Calu3 (cell line): Measurements from ENCODE around the gene SUPT16H. TPM values are rescaled to one million over a fixed set of nuclear protein-coding genes. Genes with fewer than 3 reads are reported as not detected.

Source experiments
- BruUV-seq: library from RNA; stranded (reverse); fragments of 400-500 nt; replicated peaks from 2 replicates; lab custom pipeline; 2021; lab: Mats Ljungman, UMichigan
- CTCF ChIA-PET: fragments of 300-600 bp; sonication (Branson Sonifier 250); formaldehyde crosslinking; loops from one replicate; lab custom pipeline; 2022; ENCODE audit warnings: antibody characterized with exemption; lab: Charles Lee
- DNase-seq: peaks from one replicate; pipeline ENCODE4 v3.0.0; 2022
- H3K27ac Mint-ChIP-seq: one replicate; pipeline ENCODE4 v1.8.0; 2022; ENCODE audit warnings: mixed read lengths; ENCODE audit not compliant: unreplicated experiment
- H3K27me3 Mint-ChIP-seq: one replicate; pipeline ENCODE4 v1.8.0; 2022; ENCODE audit warnings: mixed read lengths; ENCODE audit not compliant: unreplicated experiment
- H3K36me3 Mint-ChIP-seq: one replicate; pipeline ENCODE4 v1.8.0; 2022; ENCODE audit warnings: mild to moderate bottlenecking, moderate library complexity, mixed read lengths; ENCODE audit not compliant: insufficient read depth, unreplicated experiment
- H3K4me1 Mint-ChIP-seq: one replicate; pipeline ENCODE4 v1.8.0; 2022; ENCODE audit warnings: mild to moderate bottlenecking, low read depth, mixed read lengths; ENCODE audit not compliant: unreplicated experiment
- H3K4me3 Mint-ChIP-seq: one replicate; pipeline ENCODE4 v1.8.0; 2022; ENCODE audit warnings: mild to moderate bottlenecking, low read depth, moderate library complexity, mixed read lengths; ENCODE audit not compliant: unreplicated experiment
- H3K9me3 Mint-ChIP-seq: one replicate; pipeline ENCODE4 v1.8.0; 2022; ENCODE audit warnings: low read depth, mixed read lengths; ENCODE audit not compliant: unreplicated experiment
- intact Hi-C: fragments of 100-400 bp; cut with micrococcal nuclease; formaldehyde crosslinking; loops from one replicate; pipeline ENCODE4 v1.10.0; 2022; ENCODE audit not compliant: unreplicated experiment
- total RNA-seq: library from RNA; stranded (reverse); gene quantifications from 2 replicates; pipeline ENCODE4 v1.2.3, GENCODE V29; 2022
- TF ChIP-seq, protein P1 (sequence below): fragments of 200-600 bp; IDR thresholded peaks from one replicate; pipeline ENCODE4 v1.8.0; 2022; ENCODE audit warnings: antibody characterized with exemption; ENCODE audit not compliant: unreplicated experiment

Gene SUPT16H
- total RNA-seq, 1 experiment from 2014 or later = 81.9 TPM

DNA sequence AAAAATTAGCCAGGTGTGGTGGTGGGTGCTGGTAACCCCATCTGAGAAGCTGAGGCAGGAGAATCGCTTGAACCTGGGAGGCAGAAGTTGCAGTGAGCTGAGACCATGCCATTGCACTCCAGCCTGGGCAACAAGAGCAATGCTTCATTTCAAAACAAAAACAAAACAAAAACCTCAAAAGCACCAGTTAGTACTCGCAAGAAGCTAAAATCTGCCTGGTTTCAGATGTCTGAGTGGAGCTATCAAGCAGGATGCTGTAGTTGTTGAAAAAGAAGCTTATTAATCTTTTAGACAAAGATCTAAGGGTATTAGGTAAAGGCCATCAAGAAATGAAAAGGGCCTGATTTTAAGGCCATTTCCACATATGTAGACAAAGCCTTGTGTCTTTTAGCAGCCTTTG lies 50.9 kb downstream of the SUPT16H start:
- TF ChIP-seq, protein P1, sequence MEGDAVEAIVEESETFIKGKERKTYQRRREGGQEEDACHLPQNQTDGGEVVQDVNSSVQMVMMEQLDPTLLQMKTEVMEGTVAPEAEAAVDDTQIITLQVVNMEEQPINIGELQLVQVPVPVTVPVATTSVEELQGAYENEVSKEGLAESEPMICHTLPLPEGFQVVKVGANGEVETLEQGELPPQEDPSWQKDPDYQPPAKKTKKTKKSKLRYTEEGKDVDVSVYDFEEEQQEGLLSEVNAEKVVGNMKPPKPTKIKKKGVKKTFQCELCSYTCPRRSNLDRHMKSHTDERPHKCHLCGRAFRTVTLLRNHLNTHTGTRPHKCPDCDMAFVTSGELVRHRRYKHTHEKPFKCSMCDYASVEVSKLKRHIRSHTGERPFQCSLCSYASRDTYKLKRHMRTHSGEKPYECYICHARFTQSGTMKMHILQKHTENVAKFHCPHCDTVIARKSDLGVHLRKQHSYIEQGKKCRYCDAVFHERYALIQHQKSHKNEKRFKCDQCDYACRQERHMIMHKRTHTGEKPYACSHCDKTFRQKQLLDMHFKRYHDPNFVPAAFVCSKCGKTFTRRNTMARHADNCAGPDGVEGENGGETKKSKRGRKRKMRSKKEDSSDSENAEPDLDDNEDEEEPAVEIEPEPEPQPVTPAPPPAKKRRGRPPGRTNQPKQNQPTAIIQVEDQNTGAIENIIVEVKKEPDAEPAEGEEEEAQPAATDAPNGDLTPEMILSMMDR = no peak
- no peak for DNase-seq
- no peaks in the 10 kb centered on the region for H3K9me3 Mint-ChIP-seq

DNA sequence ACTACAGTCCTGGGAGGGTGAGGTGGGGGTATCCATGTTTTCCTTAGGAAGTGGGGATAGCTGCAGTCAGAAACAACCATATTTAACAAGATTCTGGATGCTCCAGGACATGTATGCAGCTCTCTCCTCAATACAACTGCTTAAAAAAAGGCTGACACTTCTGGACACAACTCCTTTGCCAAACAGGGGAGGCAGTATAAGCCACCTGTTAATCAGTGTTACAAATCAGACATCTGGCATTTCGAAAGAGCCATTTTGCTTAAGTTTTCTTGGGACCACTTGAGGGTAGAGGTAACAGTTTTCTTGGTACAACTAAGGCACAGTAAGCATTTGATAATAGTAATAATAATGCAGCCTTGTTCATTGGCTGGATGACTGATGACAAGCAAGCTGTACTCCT lies 56.8 kb downstream of the SUPT16H start:
- Mint-ChIP-seq H3K27ac (no peak overlapping the region), H3K9me3 (no peaks in the 10 kb centered on the region), H3K36me3 (no peaks in the 10 kb centered on the region), H3K27me3 (peaks cover 48% of the 10 kb centered on the region), H3K4me1 (no peaks in the 10 kb centered on the region), H3K4me3 (no peak overlapping the region)
- TF ChIP-seq, protein P1 = no peak
- intact Hi-C loops = no loop called here
- no TSS peak for BruUV-seq
- no peak for DNase-seq
- CTCF ChIA-PET = no interaction called here

More for the DNA sequence above, 50.9 kb downstream of the SUPT16H start:
- intact Hi-C loops = no loop called here
- CTCF ChIA-PET = no interaction called here
- peaks cover 13% of the 10 kb centered on the region for H3K27me3 Mint-ChIP-seq
- BruUV-seq = no TSS peak
- H3K4me3 Mint-ChIP-seq = no peak overlapping the region
- H3K36me3 Mint-ChIP-seq = no peaks in the 10 kb centered on the region
- H3K27ac Mint-ChIP-seq = no peak overlapping the region
- no peaks in the 10 kb centered on the region for H3K4me1 Mint-ChIP-seq

DNA sequence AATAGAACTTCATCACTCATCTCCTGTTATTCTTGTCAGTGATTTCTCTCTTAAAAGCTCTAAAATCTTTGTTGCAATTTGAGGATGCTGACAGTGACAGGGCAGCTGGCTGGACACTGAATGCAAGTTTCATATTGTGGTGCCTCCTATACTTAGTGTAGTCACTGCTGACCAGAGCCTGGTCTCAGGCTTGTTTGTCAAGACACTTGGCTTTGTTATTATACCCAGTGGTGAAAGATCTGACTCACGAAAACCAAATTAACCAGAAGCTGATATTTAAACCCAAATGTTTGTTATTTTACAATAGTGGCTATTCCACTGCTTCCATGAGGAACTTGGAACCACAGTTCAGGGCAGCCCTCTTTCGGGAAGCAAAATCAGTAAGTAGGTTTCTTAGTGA lies 61.1 kb downstream of the SUPT16H start:
- TF ChIP-seq, protein P1 = no peak
- CTCF ChIA-PET = no interaction called here
- BruUV-seq = no TSS peak
- intact Hi-C loops = no loop called here
- no peaks in the 10 kb centered on the region for H3K4me1 Mint-ChIP-seq
- no peak overlapping the region for H3K27ac Mint-ChIP-seq
- no peaks in the 10 kb centered on the region for H3K36me3 Mint-ChIP-seq
- peaks cover 58% of the 10 kb centered on the region for H3K27me3 Mint-ChIP-seq
- no peak for DNase-seq
- no peak overlapping the region for H3K4me3 Mint-ChIP-seq
- no peaks in the 10 kb centered on the region for H3K9me3 Mint-ChIP-seq

DNA sequence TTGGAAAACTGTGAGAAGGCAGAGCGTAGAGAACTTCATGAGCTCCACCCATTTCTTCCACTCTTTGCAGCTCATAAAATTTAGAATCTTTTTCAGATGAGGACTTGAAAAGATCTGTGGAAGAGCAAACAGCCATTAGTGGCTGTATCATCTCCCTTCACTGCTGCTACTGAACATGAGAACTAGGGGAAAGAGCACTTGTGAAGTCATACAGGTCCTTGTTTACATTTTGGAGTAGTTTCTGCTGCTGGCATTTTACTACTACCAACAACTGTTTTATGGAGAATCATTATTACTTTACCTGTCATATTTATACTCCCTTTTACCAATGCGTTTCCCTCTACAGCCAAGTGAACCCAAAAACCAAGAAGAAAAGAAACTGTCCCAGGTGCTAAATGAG lies 62.9 kb downstream of the SUPT16H start:
- DNase-seq = no peak
- Mint-ChIP-seq H3K27ac (no peak overlapping the region), H3K4me1 (no peaks in the 10 kb centered on the region), H3K36me3 (no peaks in the 10 kb centered on the region), H3K9me3 (no peaks in the 10 kb centered on the region), H3K27me3 (peaks cover 50% of the 10 kb centered on the region), H3K4me3 (no peak overlapping the region)
- intact Hi-C loops = no loop called here
- no TSS peak for BruUV-seq
- CTCF ChIA-PET = no interaction called here
- TF ChIP-seq, protein P1 = no peak

DNA sequence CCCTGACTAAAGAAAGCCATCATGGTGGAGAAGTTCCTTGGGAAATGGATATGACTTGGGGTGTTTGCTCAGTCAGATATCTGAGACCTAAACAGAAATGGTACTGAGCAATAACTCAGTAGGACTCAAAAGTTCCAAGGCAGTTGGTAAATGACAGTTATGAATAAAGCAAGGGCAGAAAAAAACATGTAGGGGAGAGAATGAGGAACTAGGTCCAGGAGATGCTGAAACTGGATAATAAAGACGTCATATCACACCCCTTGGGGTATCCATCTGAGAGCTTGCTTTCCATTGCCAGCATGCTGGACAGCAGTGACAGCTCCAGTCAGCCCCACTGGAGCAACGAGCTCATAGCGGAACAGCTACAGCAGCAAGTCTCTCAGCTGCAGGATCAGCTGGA lies 66.4 kb downstream of the SUPT16H start:
- Mint-ChIP-seq H3K27ac (no peak overlapping the region), H3K4me1 (no peaks in the 10 kb centered on the region), H3K27me3 (peaks cover 15% of the 10 kb centered on the region), H3K36me3 (no peaks in the 10 kb centered on the region), H3K4me3 (no peak overlapping the region), H3K9me3 (no peaks in the 10 kb centered on the region)
- intact Hi-C loops = no loop called here
- CTCF ChIA-PET = no interaction called here
- TF ChIP-seq, protein P1 = no peak
- no peak for DNase-seq
- BruUV-seq = no TSS peak
